ENCODE data around the gene ADAMTS2. TPM values are rescaled to one million over a fixed set of nuclear protein-coding genes. Genes with fewer than 3 reads are reported as not detected.

The ADAMTS2 gene
- polyA plus RNA-seq, 1 donor, result 5.9 TPM

DNA sequence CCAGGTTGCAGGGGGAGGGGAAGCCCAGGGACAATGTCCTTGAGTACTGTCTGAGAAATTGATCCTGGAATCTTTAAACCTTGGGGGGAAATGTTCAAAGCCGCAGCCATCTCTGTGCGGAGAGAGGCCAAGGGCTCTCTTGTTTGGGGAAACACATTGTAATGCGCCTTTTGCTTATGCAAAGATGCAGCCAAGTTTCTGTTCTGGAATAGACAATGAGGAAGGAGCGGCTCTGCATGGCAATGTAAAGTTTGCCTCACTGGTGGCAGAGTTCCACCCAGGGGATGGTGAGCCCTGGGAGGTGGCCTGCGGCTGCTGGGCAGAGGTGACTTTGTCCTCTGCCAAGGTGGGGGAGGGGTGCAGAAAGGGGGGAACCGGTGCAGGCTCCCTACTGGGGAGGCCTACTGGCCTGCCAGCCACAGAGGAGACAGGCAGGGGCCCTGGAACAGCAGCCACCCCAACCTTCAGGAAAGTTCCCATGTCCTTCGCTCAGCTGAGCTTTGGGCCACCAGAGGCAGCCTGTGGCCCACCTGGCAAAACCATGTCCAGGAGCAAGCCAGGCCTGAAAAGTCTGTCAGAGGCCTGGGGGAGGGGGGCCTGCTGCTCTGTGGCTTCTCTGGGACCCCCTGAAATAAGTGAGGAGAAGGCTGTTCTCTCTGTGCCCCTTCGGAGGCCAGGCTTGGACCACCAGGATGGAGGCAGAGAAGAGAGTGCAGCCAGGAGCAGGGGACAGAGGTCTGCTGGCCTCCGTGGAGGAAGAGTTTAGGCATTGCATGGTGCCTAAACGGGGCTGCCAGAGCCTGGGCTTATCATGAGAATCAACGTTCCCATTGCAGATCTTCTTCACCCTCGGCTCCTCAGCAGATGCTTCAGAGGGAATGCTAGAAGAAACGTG, 157.3 kb downstream of the ADAMTS2 start:
- WGBS (ENCODE audit: insufficient coverage, low lambda C conversion rate), result no CpG with 5 or more reads among the region's 13 CpGs
- Histone ChIP-seq H3K27me3 (ENCODE audit: control insufficient read depth, insufficient read depth, low read length) (no peaks in the 10 kb centered on the region), H3K36me3 (ENCODE audit: control insufficient read depth, insufficient read depth, low read length) (no peaks in the 10 kb centered on the region), H3K27ac (ENCODE audit: low read length) (no peak overlapping the region), H3K4me3 (ENCODE audit: low read length) (no peak overlapping the region), H3K4me1 (ENCODE audit: control insufficient read depth, insufficient read depth, low read length) (no peaks in the 10 kb centered on the region), H3K9me3 (ENCODE audit: control insufficient read depth, low read depth, low read length) (no peaks in the 10 kb centered on the region)
- no peak for DNase-seq

DNA sequence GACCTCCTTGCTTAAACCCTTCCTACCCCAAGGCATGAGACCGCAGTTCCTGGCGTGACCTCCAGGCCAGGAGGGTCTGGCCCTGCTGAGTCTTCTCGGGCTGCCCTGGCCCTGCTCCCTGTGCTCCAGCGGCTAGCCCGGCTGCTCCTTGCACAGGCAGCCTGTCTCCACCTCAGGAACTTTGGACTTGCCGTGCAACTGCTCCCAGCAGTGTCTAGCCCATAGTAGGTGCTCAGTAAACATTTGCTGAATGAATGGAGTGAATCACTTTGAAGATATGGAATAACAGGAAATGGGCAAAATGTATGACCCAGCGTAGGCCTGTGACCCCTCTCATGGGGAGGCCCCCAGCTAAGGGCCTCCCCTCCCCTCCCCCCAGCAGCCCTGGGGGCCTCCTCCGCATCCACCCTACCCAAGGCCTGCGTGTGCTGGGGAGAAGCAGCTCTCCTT, 158.0 kb downstream of the ADAMTS2 start:
- no peak overlapping the region for H3K4me3 ChIP-seq (ENCODE audit: low read length)
- no peaks in the 10 kb centered on the region for H3K4me1 ChIP-seq (ENCODE audit: control insufficient read depth, insufficient read depth, low read length)
- no peaks in the 10 kb centered on the region for H3K27me3 ChIP-seq (ENCODE audit: control insufficient read depth, insufficient read depth, low read length)
- no peaks in the 10 kb centered on the region for H3K9me3 ChIP-seq (ENCODE audit: control insufficient read depth, low read depth, low read length)
- no peaks in the 10 kb centered on the region for H3K36me3 ChIP-seq (ENCODE audit: control insufficient read depth, insufficient read depth, low read length)
- H3K27ac ChIP-seq (ENCODE audit: low read length), result no peak overlapping the region
- no CpG with 5 or more reads among the region's 9 CpGs for WGBS (ENCODE audit: insufficient coverage, low lambda C conversion rate)
- no peak for DNase-seq

DNA sequence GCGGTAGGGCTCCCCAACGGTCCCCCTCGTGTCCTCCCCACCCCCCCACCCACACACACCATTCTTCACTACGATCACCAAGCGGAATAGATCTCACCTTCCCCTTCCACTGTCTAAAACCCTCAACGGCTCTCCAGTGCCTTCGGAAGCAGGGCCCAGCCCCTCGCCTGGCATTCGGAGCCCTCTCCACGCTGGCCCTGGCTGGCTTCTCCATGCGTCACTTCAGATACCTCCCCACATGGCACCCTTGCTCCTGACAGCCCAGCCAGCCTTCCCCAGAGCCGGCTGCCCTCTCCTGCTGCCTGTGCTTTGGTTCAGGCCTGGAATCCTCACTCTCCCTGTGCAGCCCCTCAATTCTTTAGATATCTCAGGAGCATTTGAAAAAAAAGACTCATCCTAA, 158.5 kb downstream of the ADAMTS2 start:
- Histone ChIP-seq H3K4me3 (ENCODE audit: low read length) (no peak overlapping the region), H3K4me1 (ENCODE audit: control insufficient read depth, insufficient read depth, low read length) (no peaks in the 10 kb centered on the region), H3K27me3 (ENCODE audit: control insufficient read depth, insufficient read depth, low read length) (no peaks in the 10 kb centered on the region), H3K9me3 (ENCODE audit: control insufficient read depth, low read depth, low read length) (no peaks in the 10 kb centered on the region), H3K36me3 (ENCODE audit: control insufficient read depth, insufficient read depth, low read length) (no peaks in the 10 kb centered on the region), H3K27ac (ENCODE audit: low read length) (no peak overlapping the region)
- WGBS (ENCODE audit: insufficient coverage, low lambda C conversion rate), result no CpG with 5 or more reads among the region's 12 CpGs
- no peak for DNase-seq

DNA sequence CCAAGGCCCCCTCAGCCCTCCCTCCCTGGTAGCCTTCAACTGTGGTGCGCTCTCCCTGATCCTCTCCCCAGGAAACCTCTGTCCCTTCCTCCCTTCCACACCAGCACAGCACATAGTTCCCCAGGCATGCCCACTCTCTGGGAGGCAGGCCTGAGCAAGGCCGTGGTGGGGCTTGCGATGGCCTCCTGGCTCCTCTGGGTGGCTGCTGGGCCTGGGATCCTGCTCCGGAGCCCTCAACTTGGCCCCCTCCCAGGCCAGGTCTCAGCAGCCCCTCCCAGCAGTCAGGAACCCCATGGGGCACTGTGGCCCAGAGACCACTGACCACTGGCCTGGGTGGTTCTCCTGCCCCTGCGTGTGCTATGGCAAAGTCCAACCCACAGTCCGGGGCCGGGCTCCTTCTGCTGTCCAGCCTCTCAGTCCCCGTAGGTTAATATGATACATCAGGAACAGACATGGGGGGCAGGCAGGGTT, 159.3 kb downstream of the ADAMTS2 start:
- Histone ChIP-seq H3K9me3 (ENCODE audit: control insufficient read depth, low read depth, low read length) (no peaks in the 10 kb centered on the region), H3K27me3 (ENCODE audit: control insufficient read depth, insufficient read depth, low read length) (no peaks in the 10 kb centered on the region), H3K36me3 (ENCODE audit: control insufficient read depth, insufficient read depth, low read length) (no peaks in the 10 kb centered on the region), H3K4me1 (ENCODE audit: control insufficient read depth, insufficient read depth, low read length) (no peaks in the 10 kb centered on the region), H3K4me3 (ENCODE audit: low read length) (no peak overlapping the region), H3K27ac (ENCODE audit: low read length) (no peak overlapping the region)
- no CpG with 5 or more reads among the region's 8 CpGs for WGBS (ENCODE audit: insufficient coverage, low lambda C conversion rate)
- no peak for DNase-seq

DNA sequence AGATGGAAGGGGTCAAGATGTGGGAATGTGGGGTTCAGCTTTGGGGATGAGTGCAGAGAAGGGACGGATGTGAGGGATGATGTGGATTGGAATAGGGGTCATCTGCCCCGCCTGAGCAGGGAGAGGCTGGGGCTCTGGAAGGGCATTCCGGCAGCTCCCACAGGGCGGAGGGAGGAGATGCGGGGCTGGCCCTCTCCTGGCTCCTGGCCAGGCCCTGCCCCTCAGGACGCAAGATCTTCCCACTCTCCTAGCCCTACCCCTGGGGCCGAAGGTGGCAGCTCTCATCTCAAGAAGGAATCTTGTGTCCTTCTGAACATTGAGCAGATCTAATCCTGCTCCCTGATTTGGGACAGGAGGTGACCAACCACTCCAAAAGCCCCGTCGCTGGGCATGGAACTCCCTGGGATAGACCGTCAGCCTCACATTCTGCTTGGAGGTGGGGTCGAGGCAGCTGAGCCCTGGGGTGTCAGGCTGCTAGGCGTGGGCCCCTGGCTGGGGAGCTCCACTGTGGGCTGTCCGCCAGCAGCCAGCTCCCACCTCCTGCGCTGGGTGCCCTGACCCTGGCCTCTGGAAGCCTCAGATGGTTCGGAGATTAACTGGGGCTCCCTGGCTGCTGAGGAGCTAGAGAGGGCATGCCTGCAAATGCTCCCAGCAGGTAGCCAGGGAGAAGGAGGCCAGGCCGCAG, 159.9 kb downstream of the ADAMTS2 start:
- no CpG with 5 or more reads among the region's 16 CpGs for WGBS (ENCODE audit: insufficient coverage, low lambda C conversion rate)
- H3K36me3 ChIP-seq (ENCODE audit: control insufficient read depth, insufficient read depth, low read length), result no peaks in the 10 kb centered on the region
- H3K27me3 ChIP-seq (ENCODE audit: control insufficient read depth, insufficient read depth, low read length), result no peaks in the 10 kb centered on the region
- H3K27ac ChIP-seq (ENCODE audit: low read length), result no peak overlapping the region
- H3K4me1 ChIP-seq (ENCODE audit: control insufficient read depth, insufficient read depth, low read length), result no peaks in the 10 kb centered on the region
- DNase-seq, result no peak
- H3K4me3 ChIP-seq (ENCODE audit: low read length), result no peak overlapping the region
- no peaks in the 10 kb centered on the region for H3K9me3 ChIP-seq (ENCODE audit: control insufficient read depth, low read depth, low read length)

DNA sequence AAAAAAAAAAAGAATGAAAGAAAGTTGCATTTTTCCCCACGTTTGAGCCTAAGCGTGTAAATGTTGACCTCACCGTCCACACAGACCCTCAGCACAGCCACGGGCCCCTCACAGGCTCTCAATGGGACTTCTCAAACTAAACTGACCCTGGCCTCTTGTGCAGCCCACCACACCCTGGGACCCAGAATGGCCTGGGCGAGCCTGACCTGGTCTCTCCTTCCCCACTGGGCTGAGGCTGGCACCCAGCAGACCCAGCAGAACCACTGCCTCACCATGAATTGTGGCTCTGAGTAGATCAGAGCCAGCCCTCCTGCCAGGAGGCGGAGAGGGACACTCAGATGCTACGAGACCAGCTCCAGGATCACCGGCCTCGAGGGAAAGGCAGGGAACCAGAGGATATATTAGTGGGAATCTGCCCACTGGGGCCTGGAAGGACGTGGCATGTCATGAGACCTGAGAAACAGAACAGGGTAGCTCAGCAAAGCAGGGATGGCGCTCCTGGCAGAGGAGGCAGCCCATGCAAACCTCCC, 160.7 kb downstream of the ADAMTS2 start:
- no peak overlapping the region for H3K4me3 ChIP-seq (ENCODE audit: low read length)
- no peak overlapping the region for H3K27ac ChIP-seq (ENCODE audit: low read length)
- no peaks in the 10 kb centered on the region for H3K9me3 ChIP-seq (ENCODE audit: control insufficient read depth, low read depth, low read length)
- no peaks in the 10 kb centered on the region for H3K27me3 ChIP-seq (ENCODE audit: control insufficient read depth, insufficient read depth, low read length)
- no peaks in the 10 kb centered on the region for H3K36me3 ChIP-seq (ENCODE audit: control insufficient read depth, insufficient read depth, low read length)
- no peaks in the 10 kb centered on the region for H3K4me1 ChIP-seq (ENCODE audit: control insufficient read depth, insufficient read depth, low read length)
- DNase-seq, result no peak
- no CpG with 5 or more reads among the region's 11 CpGs for WGBS (ENCODE audit: insufficient coverage, low lambda C conversion rate)

DNA sequence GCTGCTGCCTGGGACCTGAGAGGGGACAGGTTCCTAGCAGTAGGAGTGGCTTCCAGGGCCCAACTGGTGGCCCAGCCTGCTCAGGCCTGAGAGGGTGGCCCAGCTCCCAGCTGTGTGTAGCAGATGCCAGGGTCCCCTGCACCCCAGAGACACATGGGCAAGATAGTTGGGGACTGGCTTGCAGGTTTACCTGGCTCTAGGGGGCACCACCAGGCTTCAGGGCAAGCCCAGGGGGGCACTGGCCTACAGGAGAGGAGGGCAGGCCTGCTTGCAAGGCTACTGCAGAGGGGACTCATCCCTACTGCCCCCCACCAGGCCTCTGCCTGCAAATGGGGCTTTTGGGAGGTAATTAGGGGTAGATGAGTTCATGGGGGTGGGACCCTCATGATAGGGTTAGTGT, 161.8 kb downstream of the ADAMTS2 start:
- Histone ChIP-seq H3K4me1 (ENCODE audit: control insufficient read depth, insufficient read depth, low read length) (no peaks in the 10 kb centered on the region), H3K27ac (ENCODE audit: low read length) (no peak overlapping the region), H3K36me3 (ENCODE audit: control insufficient read depth, insufficient read depth, low read length) (no peaks in the 10 kb centered on the region), H3K9me3 (ENCODE audit: control insufficient read depth, low read depth, low read length) (no peaks in the 10 kb centered on the region), H3K27me3 (ENCODE audit: control insufficient read depth, insufficient read depth, low read length) (no peaks in the 10 kb centered on the region), H3K4me3 (ENCODE audit: low read length) (no peak overlapping the region)
- no peak for DNase-seq

DNA sequence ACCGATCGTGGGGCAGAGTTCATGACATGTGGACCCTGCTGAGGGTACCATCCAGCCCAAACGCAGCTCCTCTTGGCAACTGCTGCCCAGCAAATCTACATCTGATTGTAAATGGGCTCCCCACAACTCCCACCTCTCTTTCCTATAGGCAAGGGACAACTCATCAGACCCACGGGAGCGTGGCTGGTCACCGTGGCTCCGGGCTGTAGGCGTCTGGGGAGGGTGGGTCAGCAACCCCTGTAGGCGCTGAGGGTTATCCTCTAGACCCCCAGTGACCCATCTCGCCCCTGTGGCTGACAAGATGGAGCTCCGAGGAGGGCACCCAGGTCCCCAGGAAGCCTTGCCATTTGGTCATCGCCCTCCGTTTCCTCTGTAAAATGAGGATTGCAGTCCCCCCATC, 162.7 kb downstream of the ADAMTS2 start:
- H3K4me1 ChIP-seq (ENCODE audit: control insufficient read depth, insufficient read depth, low read length), result no peaks in the 10 kb centered on the region
- H3K4me3 ChIP-seq (ENCODE audit: low read length), result no peak overlapping the region
- H3K27me3 ChIP-seq (ENCODE audit: control insufficient read depth, insufficient read depth, low read length), result no peaks in the 10 kb centered on the region
- H3K9me3 ChIP-seq (ENCODE audit: control insufficient read depth, low read depth, low read length), result no peaks in the 10 kb centered on the region
- H3K36me3 ChIP-seq (ENCODE audit: control insufficient read depth, insufficient read depth, low read length), result no peaks in the 10 kb centered on the region
- no peak for DNase-seq
- no peak overlapping the region for H3K27ac ChIP-seq (ENCODE audit: low read length)
- no CpG with 5 or more reads among the region's 13 CpGs for WGBS (ENCODE audit: insufficient coverage, low lambda C conversion rate)

DNA sequence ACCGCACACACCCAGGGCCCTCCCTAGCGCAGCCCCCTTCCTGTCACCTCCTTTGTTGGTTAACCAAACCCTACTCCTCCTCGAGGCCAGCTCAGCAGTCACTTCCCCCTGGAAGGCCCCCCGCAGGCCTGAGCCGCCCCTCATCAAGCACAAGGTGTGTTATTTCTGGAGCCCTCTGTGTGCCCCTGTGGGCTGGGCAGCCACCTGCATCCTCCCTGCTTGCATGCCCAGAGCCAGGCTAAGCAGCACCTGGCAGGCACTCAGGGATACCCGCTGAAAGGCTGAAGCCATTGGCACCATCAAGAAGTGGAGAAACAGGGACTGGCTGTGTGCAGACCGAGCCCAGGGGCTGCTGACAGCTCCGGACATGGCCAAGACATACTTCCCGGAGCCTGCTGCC, 163.3 kb downstream of the ADAMTS2 start:
- DNase-seq, result no peak
- Histone ChIP-seq H3K27ac (ENCODE audit: low read length) (no peak overlapping the region), H3K27me3 (ENCODE audit: control insufficient read depth, insufficient read depth, low read length) (no peaks in the 10 kb centered on the region), H3K9me3 (ENCODE audit: control insufficient read depth, low read depth, low read length) (no peaks in the 10 kb centered on the region), H3K36me3 (ENCODE audit: control insufficient read depth, insufficient read depth, low read length) (no peaks in the 10 kb centered on the region), H3K4me1 (ENCODE audit: control insufficient read depth, insufficient read depth, low read length) (no peaks in the 10 kb centered on the region), H3K4me3 (ENCODE audit: low read length) (no peak overlapping the region)
- no CpG with 5 or more reads among the region's 9 CpGs for WGBS (ENCODE audit: insufficient coverage, low lambda C conversion rate)

DNA sequence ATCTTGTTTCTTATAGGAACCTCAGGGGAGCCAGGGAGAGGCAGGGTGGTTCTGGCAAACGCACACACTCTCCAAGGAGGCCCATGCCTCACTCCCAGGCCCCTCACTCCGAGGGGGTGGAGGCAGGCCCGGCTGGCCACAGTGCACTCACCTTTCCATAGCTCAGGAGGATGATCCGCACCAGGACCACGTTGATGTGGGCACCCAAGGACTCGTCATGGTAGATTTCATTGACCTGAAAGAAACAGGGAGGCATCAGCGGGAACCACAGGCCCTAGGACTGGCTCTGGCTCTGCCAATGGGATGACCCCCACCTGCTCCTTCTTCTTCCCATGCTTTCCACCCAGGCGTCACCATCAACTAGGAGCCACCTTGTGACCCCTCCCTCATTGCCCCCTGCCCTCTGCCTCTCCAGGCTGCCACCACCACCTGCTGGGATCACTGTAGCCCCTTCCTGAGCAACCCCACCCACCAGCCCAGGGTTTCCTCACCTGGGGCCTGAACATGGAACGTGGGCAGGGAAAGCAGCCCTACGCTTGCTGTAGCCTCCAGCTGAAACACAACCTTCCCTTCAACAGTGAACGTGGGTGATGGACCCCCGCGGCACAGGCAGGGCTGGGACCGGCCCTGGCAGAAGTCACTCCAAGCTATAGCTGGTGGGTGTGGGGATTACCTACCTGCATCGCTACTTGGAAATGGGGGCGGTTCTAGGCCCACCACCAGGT, 164.2 kb downstream of the ADAMTS2 start:
- H3K36me3 ChIP-seq (ENCODE audit: control insufficient read depth, insufficient read depth, low read length), result no peaks in the 10 kb centered on the region

More for the DNA sequence above, 164.2 kb downstream of the ADAMTS2 start:
- H3K4me1 ChIP-seq (ENCODE audit: control insufficient read depth, insufficient read depth, low read length), result no peaks in the 10 kb centered on the region
- H3K9me3 ChIP-seq (ENCODE audit: control insufficient read depth, low read depth, low read length), result no peaks in the 10 kb centered on the region
- no peak overlapping the region for H3K27ac ChIP-seq (ENCODE audit: low read length)
- no peak for DNase-seq
- H3K27me3 ChIP-seq (ENCODE audit: control insufficient read depth, insufficient read depth, low read length), result no peaks in the 10 kb centered on the region
- H3K4me3 ChIP-seq (ENCODE audit: low read length), result no peak overlapping the region
- no CpG with 5 or more reads among the region's 16 CpGs for WGBS (ENCODE audit: insufficient coverage, low lambda C conversion rate)
